GM20431 (cell line): ENCODE data around the gene EFR3B.
"Not testable (repeated sequence)": the region's sequence is repeated elsewhere in the genome, so short reads cannot be mapped to it uniquely, and the experiment has no call there.

Experiments used
- in situ Hi-C: fragments of 300-500 bp; cut with MseI, MboI; formaldehyde crosslinking; loops from one replicate; pipeline ENCODE4 v1.15.0; 2020; ENCODE audit warnings: low sequenced_read_pairs; ENCODE audit not compliant: unreplicated experiment

Gene EFR3B

DNA sequence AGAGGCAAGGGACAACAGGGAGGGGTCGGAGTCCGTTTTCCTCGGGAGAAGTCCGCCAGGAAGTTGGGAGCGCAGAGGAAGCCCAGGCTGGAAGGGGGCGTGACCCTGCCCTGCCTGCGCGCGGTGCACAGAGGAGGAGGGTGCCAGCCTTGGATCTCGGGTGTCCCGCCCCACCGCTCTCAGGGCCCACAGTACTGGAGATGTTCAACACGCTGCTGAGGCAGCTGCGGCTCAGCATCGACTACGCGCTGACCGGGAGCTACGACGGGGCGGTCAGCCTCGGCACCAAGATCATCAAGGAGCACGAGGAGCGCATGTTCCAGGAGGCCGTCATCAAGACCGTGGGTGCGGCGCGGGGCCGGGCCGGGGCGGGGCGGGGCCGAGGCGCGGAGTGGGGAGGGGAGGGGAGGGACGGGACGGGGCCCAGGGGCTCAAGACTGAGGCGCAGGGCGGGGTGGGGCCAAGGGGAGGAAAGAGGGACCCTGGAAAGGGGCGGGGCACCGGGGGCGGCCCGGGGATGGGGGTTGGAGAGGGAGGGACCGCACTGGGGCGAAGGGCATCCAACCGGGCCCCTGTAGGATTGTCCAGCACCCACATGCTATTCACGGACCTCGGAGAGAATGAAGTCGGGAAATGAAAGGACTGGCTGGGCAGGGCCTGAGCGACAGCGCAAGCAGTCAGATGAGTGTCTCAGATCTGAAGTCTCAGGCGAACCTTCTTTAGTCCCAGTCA is 89.9 kb downstream of the EFR3B start:
- in situ Hi-C loops, result loop anchor here (5.0 to 25.0 kb wide), 2 partner anchors 144 to 719 kb away; no protein-coding TSS in a partner anchor

DNA sequence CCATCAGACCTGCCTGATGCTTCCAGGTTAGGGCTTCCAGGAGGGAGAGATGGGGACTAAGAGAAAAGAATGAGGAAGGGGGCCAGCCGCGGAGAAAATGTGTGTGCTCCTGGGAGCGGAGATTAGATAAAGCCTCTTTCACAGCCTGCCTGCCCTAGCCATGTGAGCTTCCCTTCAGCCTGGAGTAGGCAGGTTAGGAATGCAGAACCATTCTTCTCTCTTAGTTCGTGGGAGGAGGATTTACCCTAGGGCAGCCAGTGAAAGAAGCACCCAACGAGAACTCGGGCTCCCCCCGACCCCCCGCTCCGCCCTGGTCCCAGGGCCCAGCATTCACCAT is 90.4 kb downstream of the EFR3B start:
- in situ Hi-C loops, result loop anchor here (5.0 to 25.0 kb wide), 2 partner anchors 145 to 720 kb away; no protein-coding TSS in a partner anchor

DNA sequence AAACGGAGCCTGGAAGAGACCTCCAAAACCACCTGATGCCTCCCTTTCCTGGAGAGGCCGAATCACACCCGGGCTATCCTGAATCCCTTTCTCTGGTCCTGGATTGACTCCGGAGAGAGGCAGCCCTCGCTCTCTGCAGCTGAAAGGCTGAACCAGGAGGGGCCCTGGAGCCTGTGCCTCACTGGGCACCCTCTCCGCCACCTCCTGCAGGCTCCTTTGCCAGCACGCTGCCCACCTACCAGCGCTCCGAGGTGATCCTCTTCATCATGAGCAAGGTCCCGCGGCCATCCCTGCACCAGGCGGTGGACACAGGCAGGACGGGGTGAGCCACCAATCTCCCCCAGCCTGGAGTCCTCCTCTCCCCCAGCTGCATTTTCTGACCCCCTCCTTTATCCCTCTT is 90.8 kb downstream of the EFR3B start:
- in situ Hi-C loops, result loop anchor here (5.0 to 25.0 kb wide), 2 partner anchors 145 to 720 kb away; no protein-coding TSS in a partner anchor

DNA sequence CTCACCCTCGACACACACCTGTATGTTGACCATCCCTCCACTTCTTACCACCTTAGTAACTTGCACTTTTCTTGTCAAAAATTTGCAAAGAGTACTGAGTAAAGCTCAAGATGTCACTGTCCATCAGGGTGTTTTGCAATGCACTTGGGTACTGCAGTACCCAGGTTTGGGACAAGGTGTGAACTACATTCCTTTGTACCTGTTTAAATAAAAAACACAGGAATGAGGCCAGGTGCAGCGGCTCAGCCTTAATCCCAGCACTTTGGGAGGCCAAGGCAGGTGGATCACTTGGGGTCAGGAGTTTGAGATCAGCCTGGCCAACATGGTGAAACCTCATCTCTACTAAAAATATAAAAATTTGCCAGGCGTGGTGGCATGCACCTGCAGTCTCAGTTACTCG is 98.7 kb downstream of the EFR3B start:
- in situ Hi-C loops, result loop anchor here (25.0 kb wide), 1 partner anchor 728 kb away; no protein-coding TSS in a partner anchor

DNA sequence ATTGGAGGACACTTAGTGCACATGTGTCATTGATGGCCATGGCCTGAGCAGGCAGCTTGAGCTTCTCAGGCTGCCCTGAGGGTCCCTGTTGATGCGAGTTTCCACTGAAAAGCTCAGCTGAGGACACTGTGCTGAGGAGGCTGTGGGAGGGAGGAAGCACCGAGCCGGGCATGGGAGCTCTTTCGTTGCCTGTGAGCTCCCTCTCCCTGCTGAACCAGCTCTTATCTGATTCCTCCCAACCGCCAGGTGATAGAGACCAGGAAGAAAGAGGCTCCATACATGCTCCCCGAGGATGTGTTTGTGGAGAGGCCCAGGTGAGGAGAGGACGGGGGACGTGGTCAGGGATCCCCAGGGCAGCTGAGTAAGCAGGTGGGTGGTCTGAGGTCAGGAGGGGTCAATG is 99.2 kb downstream of the EFR3B start:
- in situ Hi-C loops, result loop anchor here (25.0 kb wide), 1 partner anchor 729 kb away; no protein-coding TSS in a partner anchor

DNA sequence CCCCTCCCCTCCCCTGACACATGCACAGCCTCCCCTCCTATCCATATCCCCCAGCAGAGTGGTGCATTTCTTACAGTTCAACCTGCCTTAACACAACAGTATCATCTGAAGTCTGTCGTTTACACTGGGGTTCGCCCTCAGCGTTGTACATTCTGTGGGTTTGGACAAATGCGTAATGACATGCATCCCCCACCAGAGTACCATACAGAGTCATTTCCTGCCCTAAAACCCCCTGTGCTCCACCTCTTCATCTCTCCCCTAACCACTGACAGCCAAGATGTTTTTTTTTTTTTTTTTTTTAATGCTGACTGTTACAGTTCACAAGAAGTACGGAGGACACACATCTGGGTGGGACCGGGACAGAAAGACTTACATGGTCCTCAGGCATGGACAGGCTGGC is 103.9 kb downstream of the EFR3B start:
- in situ Hi-C loops, result loop anchor here (25.0 kb wide), 1 partner anchor 734 kb away; no protein-coding TSS in a partner anchor

- in situ Hi-C loops, result loop anchor here (25.0 kb wide), 1 partner anchor 735 kb away; no protein-coding TSS in a partner anchor
Observed at GRCh38 chr2:25146896-25147295, 105.0 kb downstream of the EFR3B start.

DNA sequence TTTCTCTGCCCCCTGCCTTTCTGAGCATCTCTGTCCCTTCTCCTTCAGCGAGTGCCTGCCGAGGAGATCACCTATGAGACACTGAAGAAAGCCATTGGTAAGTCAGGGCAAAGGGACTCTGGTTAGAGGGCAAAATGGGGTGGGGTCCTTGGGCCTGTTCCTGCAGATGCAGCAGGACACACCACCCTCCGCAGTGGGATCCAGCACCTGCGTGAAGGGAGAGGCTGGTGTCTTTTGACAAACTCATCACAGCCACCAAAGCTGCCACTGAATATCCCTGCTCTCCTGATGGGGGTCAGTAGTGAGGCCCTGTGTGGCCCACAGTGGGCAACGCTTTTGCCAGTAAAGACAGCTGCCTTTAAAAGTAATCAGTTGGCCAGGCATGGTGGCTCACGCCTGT is 107.8 kb downstream of the EFR3B start:
- in situ Hi-C loops, result loop anchor here (25.0 kb wide), 1 partner anchor 737 kb away; no protein-coding TSS in a partner anchor

DNA sequence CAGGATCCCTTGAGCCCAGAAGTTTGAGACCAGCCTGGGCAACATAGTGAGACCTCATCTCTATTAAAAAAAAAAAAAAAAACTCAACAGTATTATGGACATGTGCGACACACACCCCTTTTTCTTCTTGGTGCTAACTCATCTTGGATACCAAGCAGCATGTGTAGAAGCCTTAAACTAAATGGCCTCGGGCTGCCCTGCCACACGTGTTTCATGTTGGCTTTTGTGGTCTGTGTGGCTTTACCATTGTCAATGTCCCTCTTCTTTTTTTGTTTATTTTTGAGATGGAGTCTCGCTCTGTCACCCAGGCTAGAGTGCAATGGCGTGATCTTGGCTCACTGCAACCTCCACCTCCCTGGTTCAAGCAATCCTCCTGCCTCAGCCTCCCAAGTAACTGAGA is 109.1 kb downstream of the EFR3B start:
- in situ Hi-C loops, result not testable (repeated sequence)

DNA sequence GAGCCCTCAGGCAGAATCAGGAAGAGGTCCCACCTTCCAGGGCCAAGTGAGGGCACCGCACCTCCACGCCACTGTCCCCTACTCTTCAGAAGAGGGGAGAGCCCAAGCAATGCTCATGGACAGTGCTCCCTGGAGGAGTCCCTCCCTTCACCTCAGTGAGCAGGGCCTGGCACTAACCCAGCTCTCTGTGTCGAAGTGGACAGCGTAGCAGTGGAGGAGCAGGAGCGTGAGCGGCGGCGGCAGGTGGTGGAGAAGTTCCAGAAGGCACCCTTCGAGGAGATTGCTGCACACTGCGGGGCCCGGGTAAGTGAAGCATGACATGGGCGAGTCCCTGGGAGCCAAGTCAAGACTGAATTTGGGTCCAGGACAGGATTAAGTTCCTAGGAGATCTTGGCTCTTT is 109.8 kb downstream of the EFR3B start:
- in situ Hi-C loops, result no loop called here

- in situ Hi-C loops, result no loop called here
Observed at GRCh38 chr2:25155401-25155800, 113.5 kb downstream of the EFR3B start.

DNA sequence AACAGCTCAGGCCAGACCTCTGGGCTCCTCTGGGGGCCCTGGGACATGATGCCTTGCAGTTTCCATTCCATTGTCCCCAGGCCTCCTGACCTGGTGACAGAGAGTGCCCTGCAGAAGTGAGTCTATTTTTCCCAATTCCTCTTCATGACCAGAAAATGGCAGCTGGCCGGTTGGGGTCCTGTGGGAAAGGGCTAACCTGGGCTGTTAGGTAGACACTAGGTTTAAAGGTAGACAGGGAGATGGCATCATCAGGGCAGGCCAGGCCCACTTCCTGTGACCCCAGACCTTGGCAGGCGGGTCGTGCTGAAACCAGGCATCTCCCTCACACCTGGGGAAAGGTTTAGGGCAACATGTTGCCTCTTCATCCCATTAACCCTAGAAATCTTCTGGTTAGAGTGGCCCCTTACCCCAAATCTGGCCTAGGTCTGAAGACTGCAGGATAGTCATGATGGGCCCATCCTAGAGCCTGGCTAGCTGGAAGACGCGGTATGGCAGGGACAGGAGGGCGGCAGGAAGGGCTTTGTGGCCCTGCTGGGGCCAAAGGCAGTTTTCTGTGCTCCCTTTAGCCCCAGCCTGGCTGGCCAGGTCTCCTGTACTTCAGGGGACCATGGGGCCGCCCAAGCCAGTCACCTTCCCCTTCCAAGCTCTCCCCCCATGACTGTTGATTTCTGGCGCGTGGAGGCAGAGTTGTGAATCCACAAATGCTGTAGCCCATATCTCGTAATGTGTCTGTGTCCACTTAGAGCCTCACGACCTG is 116.4 kb downstream of the EFR3B start:
- in situ Hi-C loops, result no loop called here

GRCh38 chr2:25159949-25160348 is 118.1 kb downstream of the EFR3B start:
- in situ Hi-C loops, result no loop called here

- in situ Hi-C loops, result no loop called here
Observed at GRCh38 chr2:25160376-25160775, 118.5 kb downstream of the EFR3B start.

- in situ Hi-C loops, result no loop called here
Observed at GRCh38 chr2:25161055-25161781, 119.3 kb downstream of the EFR3B start.

DNA sequence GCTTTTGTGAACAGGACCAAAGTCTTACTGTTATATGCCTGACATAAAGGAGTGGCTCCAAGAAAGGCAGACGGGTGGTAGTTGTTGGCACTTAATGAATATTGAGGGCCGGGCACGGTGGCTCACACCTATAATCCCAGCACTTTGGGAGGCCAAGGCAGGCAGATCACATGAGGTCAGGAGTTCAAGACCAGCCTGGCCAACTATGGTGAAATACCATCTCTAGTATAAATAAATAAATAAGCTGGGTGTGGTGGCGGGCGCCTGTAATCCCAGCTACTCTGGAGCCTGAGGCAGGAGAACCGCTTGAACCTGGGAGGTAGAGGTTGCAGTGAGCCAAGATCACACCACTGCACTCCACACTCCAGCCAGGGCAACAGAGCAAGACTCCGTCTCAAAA is 120.2 kb downstream of the EFR3B start:
- in situ Hi-C loops, result not testable (repeated sequence)

- in situ Hi-C loops, result no loop called here
Observed at GRCh38 chr2:25164561-25164960, 122.7 kb downstream of the EFR3B start.

DNA sequence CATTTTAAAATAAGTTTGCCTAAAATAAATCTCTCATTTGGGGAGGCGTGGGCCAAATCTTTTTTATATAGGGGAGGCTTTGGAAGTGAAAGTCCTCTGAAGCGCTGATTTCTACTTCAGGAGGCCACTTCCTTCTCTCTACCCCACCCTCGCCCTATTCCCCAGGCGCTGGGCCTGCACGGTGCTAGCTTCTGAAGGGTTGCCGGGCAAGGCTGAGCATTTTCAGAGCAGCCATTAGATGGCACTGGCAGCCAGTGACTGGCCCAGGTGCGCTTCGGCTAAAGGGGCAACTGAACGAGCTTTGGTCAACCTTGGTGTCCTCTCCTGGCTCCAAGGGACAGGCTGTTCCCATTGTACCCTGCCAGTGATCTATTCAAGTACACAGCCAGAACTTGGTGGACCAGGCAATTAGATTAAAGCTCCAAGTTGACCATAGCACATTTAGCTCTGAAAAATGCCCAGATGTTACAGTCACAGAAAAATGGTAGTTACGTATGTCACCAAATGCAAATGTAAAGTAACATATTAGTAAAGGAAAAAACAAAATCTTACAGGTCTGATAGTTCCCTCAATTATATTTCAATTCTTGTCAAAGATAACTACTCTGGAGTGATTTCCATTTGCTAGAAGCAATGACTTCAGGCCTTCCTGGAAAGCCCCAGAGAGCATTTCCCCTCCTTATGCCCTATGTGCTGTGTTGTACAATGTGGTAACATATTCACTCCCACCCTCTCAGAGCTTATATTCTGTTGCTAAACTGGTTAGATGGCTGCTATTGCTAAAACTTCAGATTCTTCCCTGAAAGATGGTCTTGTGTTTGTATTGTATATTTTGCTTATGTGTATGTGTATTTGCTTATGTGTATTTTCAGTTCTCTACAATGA is 124.4 kb downstream of the EFR3B start:
- in situ Hi-C loops, result no loop called here

GRCh38 chr2:25168256-25169072 is 126.6 kb downstream of the EFR3B start, which contains the start of gene POMC:
POMC (minus strand) TSS chr2:25168580; CDS start chr2:25164772, 3,808 bp downstream.
- in situ Hi-C loops, result no loop called here
